Mammary epithelial cell (primary cell): ENCODE results near the gene COL6A1.

Experiments used
- CTCF ChIP-seq, 2 donors: IDR thresholded peaks in 1 of 2; conservative IDR thresholded peaks in 1 of 2; 2 replicates each; pipeline ENCODE4 v1.5.1; 2011 to 2012; ENCODE audit warnings: inconsistent platforms in 2 of 2, low read length in 2 of 2, mild to moderate bottlenecking in 2 of 2, control low read depth in 1 of 2, low read depth in 1 of 2; ENCODE audit not compliant: insufficient read depth in 1 of 2; ENCODE audit errors: extremely low read depth in 1 of 2
- EZH2 ChIP-seq: IDR thresholded peaks from 2 replicates; pipeline ENCODE4 v1.6.1; 2012; ENCODE audit warnings: low read length, inconsistent platforms, borderline replicate concordance

- no peak for TF ChIP-seq CTCF (conservative IDR thresholded peaks at IDR 0.05 in 1 of 2, IDR thresholded peaks at IDR 0.05 in 1 of 2; ENCODE audit: extremely low read depth in 1 of 2, insufficient read depth in 1 of 2, low read depth in 1 of 2, low read length in 2 of 2)
- no peak for TF ChIP-seq EZH2
Observed at GRCh38 chr21:45941338-45941710, 40.2 kb upstream of the COL6A1 start.
